ENCODE measurements around the gene MARCHF9.

DNA sequence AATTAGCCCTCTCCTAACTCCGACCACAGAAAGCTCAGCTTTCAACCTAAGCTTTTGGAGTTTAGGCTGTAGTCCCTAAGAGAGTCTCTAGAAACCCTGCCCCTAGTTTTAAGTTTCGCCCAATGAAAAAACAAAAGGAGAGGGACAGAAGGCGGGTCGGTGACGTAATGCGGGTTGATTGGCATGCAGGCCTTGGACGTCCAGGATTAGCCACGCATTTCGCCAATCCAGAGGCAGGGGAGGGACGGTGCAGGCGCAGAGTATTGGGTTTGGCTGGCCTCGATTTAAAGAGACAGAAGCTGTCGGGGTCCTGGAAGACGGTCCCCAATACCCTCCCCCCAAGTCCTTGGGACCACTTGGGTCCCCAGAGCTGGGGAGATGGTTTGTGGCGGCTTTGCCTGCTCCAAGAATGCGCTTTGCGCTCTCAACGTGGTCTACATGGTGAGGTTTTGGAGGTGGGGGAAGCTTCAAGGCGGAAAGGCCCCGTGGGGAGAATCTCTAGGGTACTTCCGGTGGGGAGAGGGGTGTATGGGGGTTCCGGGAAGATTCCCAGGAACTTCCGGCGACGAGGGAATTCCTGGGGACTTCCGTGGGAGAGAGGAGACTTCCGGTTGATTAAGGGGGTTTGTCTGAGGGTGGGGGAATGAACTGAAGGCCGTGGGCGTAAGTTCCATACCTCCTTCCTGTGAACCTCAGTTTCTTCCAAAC, 10.0 kb upstream of the MARCHF9 start, which contains the start of gene TSPAN31:
- TF ChIP-seq RXRA (IDR thresholded peaks at IDR 0.05; ENCODE audit: borderline replicate concordance, low read depth) (no peak), RFX5 (IDR thresholded peaks at IDR 0.05; ENCODE audit: low read length) (peak; percentile 94), EP300 (IDR thresholded peaks at IDR 0.05; ENCODE audit: borderline replicate concordance in 1 of 2, low read depth in 1 of 2, low read length in 1 of 2) (no peak), FOXM1 (IDR thresholded peaks at IDR 0.05; ENCODE audit: low read depth) (no peak; the same call in 1 of the 2 replicates), GATA2 (CRISPR knock-in tag; IDR thresholded peaks at IDR 0.05) (no peak)
- TF ChIP-seq, protein P1, sequence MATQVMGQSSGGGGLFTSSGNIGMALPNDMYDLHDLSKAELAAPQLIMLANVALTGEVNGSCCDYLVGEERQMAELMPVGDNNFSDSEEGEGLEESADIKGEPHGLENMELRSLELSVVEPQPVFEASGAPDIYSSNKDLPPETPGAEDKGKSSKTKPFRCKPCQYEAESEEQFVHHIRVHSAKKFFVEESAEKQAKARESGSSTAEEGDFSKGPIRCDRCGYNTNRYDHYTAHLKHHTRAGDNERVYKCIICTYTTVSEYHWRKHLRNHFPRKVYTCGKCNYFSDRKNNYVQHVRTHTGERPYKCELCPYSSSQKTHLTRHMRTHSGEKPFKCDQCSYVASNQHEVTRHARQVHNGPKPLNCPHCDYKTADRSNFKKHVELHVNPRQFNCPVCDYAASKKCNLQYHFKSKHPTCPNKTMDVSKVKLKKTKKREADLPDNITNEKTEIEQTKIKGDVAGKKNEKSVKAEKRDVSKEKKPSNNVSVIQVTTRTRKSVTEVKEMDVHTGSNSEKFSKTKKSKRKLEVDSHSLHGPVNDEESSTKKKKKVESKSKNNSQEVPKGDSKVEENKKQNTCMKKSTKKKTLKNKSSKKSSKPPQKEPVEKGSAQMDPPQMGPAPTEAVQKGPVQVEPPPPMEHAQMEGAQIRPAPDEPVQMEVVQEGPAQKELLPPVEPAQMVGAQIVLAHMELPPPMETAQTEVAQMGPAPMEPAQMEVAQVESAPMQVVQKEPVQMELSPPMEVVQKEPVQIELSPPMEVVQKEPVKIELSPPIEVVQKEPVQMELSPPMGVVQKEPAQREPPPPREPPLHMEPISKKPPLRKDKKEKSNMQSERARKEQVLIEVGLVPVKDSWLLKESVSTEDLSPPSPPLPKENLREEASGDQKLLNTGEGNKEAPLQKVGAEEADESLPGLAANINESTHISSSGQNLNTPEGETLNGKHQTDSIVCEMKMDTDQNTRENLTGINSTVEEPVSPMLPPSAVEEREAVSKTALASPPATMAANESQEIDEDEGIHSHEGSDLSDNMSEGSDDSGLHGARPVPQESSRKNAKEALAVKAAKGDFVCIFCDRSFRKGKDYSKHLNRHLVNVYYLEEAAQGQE (IDR thresholded peaks at IDR 0.05; ENCODE audit: low read depth, low read length): no peak
- TF ChIP-seq, protein P2, sequence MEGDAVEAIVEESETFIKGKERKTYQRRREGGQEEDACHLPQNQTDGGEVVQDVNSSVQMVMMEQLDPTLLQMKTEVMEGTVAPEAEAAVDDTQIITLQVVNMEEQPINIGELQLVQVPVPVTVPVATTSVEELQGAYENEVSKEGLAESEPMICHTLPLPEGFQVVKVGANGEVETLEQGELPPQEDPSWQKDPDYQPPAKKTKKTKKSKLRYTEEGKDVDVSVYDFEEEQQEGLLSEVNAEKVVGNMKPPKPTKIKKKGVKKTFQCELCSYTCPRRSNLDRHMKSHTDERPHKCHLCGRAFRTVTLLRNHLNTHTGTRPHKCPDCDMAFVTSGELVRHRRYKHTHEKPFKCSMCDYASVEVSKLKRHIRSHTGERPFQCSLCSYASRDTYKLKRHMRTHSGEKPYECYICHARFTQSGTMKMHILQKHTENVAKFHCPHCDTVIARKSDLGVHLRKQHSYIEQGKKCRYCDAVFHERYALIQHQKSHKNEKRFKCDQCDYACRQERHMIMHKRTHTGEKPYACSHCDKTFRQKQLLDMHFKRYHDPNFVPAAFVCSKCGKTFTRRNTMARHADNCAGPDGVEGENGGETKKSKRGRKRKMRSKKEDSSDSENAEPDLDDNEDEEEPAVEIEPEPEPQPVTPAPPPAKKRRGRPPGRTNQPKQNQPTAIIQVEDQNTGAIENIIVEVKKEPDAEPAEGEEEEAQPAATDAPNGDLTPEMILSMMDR (IDR thresholded peaks at IDR 0.05): no peak

Measured in SK-N-SH (cell line).